Endothelial cell of umbilical vein (primary cell): Measurements from ENCODE around the gene LBX2. TPM values are rescaled to one million over a fixed set of nuclear protein-coding genes. Genes with fewer than 3 reads are reported as not detected.

ENCODE experiments used
- BruUV-seq: library from RNA; stranded (reverse); fragments of 400-500 nt; replicated peaks from 2 replicates; lab custom pipeline; 2021; lab: Mats Ljungman, UMichigan
- CTCF ChIA-PET: fragments of 300-600, 350-600 bp; sonication (Branson Sonifier 250); formaldehyde crosslinking; loops from one replicate; lab custom pipeline; 2021; ENCODE audit warnings: antibody characterized with exemption, inconsistent platforms; lab: Charles Lee
- POLR2A ChIA-PET: fragments of 300-600, 350-600 bp; sonication (Branson Sonifier 250); formaldehyde crosslinking; loops from one replicate; lab custom pipeline; 2021; ENCODE audit warnings: antibody characterized with exemption, inconsistent platforms; lab: Charles Lee
- DNase-seq: peaks from one replicate; pipeline ENCODE4 v3.0.0-alpha.2; 2011; ENCODE audit warnings: low read depth, low spot score
- FAIRE-seq: peaks from 2 replicates; lab custom pipeline; 2011; peaks lifted over from hg19 to GRCh38; lab: Jason Lieb, UNC
- H2AFZ ChIP-seq: 2 replicates; pipeline ENCODE4 v1.6.0; 2012; ENCODE audit warnings: low read depth, low read length, control low read depth, inconsistent platforms
- H3K27ac ChIP-seq: 2 replicates; pipeline ENCODE4 v1.5.1; 2011; ENCODE audit warnings: low read depth, mild to moderate bottlenecking, control low read depth, low read length, moderate library complexity; ENCODE audit not compliant: insufficient read depth
- H3K27me3 ChIP-seq, 2 experiments: 2 replicates each; pipeline versions ENCODE4 v1.6.0 to v1.6.1; 2011; ENCODE audit warnings: low read length in 2 of 2, mixed read lengths in 1 of 2; ENCODE audit not compliant: control insufficient read depth in 2 of 2, insufficient read depth in 2 of 2
- H3K36me3 ChIP-seq, 2 experiments: 2 replicates in 1 of 2; 3 replicates in 1 of 2; pipeline ENCODE4 v1.5.1; 2011; ENCODE audit warnings: low read length in 2 of 2, mild to moderate bottlenecking in 1 of 2, moderate library complexity in 1 of 2; ENCODE audit not compliant: control insufficient read depth in 2 of 2, insufficient read depth in 2 of 2; ENCODE audit errors: extremely low read depth in 1 of 2
- H3K4me1 ChIP-seq: 3 replicates; pipeline ENCODE4 v1.5.1; 2011; ENCODE audit warnings: mild to moderate bottlenecking, low read length; ENCODE audit not compliant: control insufficient read depth, insufficient read depth; ENCODE audit errors: extremely low read depth
- H3K4me2 ChIP-seq: 2 replicates; pipeline ENCODE4 v1.6.1; 2011; ENCODE audit warnings: low read length, control low read depth, mixed read lengths; ENCODE audit not compliant: insufficient read depth
- H3K4me3 ChIP-seq, 3 experiments: fragments of 200-600 bp in 1 of 3; sonication (generic), shearing (Covaris generic) in 1 of 3; replicated peaks in 1 of 3; 2 replicates each; pipeline ENCODE4 v1.5.1; 2011 to 2016; ENCODE audit warnings: control low read depth in 3 of 3, low read length in 3 of 3, mild to moderate bottlenecking in 2 of 3, inconsistent platforms in 1 of 3, low read depth in 1 of 3, moderate library complexity in 1 of 3; ENCODE audit not compliant: insufficient read depth in 1 of 3
- H3K79me2 ChIP-seq: 2 replicates; pipeline ENCODE4 v1.6.0; 2012; ENCODE audit warnings: low read length, inconsistent platforms; ENCODE audit not compliant: control insufficient read depth, insufficient read depth
- H3K9ac ChIP-seq: replicated peaks from 2 replicates; pipeline ENCODE3; 2011; ENCODE audit warnings: low read length, control low read depth; ENCODE audit not compliant: insufficient read depth; ENCODE audit errors: extremely low read depth
- H3K9me1 ChIP-seq: replicated peaks from 3 replicates; pipeline ENCODE4 v1.6.0; 2011; ENCODE audit warnings: mild to moderate bottlenecking, low read length; ENCODE audit not compliant: control insufficient read depth, insufficient read depth; ENCODE audit errors: extremely low read depth
- H3K9me3 ChIP-seq: replicated peaks from 2 replicates; pipeline ENCODE4 v1.5.1; 2012; ENCODE audit warnings: low read length, inconsistent platforms; ENCODE audit not compliant: control insufficient read depth, insufficient read depth
- H4K20me1 ChIP-seq: replicated peaks from 2 replicates; pipeline ENCODE3; 2011; ENCODE audit warnings: mild to moderate bottlenecking, low read length; ENCODE audit not compliant: control insufficient read depth, insufficient read depth; ENCODE audit errors: extremely low read depth
- CTCF ChIP-seq, 2 donors: IDR thresholded peaks; 1 replicate in 1 of 2; 2 replicates in 1 of 2; pipeline ENCODE4 v1.5.1; 2011; ENCODE audit warnings: low read length in 2 of 2, mild to moderate bottlenecking in 2 of 2, moderate library complexity in 2 of 2, control low read depth in 1 of 2, inconsistent platforms in 1 of 2, low read depth in 1 of 2; ENCODE audit not compliant: insufficient read depth in 1 of 2; ENCODE audit errors: extremely low read depth in 1 of 2
- EZH2 ChIP-seq: IDR thresholded peaks from 2 replicates; pipeline ENCODE4 v1.6.1; 2012; ENCODE audit warnings: borderline replicate concordance, low read depth, mild to moderate bottlenecking, moderate library complexity, low read length, inconsistent platforms; ENCODE audit not compliant: severe bottlenecking
- FOS ChIP-seq: IDR thresholded peaks from 2 replicates; pipeline ENCODE4 v1.6.1; 2011; ENCODE audit warnings: mild to moderate bottlenecking, low read length, moderate library complexity, borderline replicate concordance; ENCODE audit not compliant: insufficient read depth
- GATA2 ChIP-seq: IDR thresholded peaks from 2 replicates; pipeline ENCODE4 v1.7.0; 2011; ENCODE audit warnings: low read depth, mild to moderate bottlenecking, moderate library complexity, mixed read lengths, low read length; ENCODE audit not compliant: insufficient read length, insufficient read depth
- JUN ChIP-seq: IDR thresholded peaks from 2 replicates; pipeline ENCODE4 v1.6.1; 2011; ENCODE audit warnings: borderline replicate concordance, low read depth; ENCODE audit not compliant: insufficient read length, insufficient read depth
- MAX ChIP-seq: IDR thresholded peaks from 2 replicates; pipeline ENCODE4 v1.6.1; 2011; ENCODE audit not compliant: insufficient read depth, insufficient read length
- MYC ChIP-seq: IDR thresholded peaks from one replicate; pipeline ENCODE4 v1.6.1; 2011; ENCODE audit warnings: mild to moderate bottlenecking, low read depth, low read length
- POLR2A ChIP-seq: IDR thresholded peaks from 2 replicates; pipeline ENCODE4 v1.6.1; 2012; ENCODE audit warnings: low read depth, mild to moderate bottlenecking, control low read depth, low read length
- POLR2AphosphoS5 ChIP-seq: IDR thresholded peaks from 2 replicates; pipeline ENCODE4 v1.6.1; 2012; ENCODE audit warnings: low read depth, mild to moderate bottlenecking, control low read depth, low read length, moderate library complexity; ENCODE audit not compliant: insufficient read depth
- dilution Hi-C: fragments of 300-500 bp; cut with MboI; formaldehyde crosslinking; loops from one replicate; pipeline ENCODE4 v1.15.0; 2019; ENCODE audit warnings: low sequenced_read_pairs; ENCODE audit not compliant: extremely low pct_ligation_motif_present
- intact Hi-C: fragments of 100-400 bp; cut with micrococcal nuclease; formaldehyde crosslinking; loops from one replicate; pipeline ENCODE4 v1.10.0; 2022
- polyA plus RNA-seq, 4 experiments: library from polyadenylated mRNA; depleted of rRNA in 3 of 4; stranded (reverse) in 3 of 4; unstranded in 1 of 4; fragments of >200 nt; gene quantifications; 2 replicates each; pipeline versions ENCODE4 v1.2.1 to v1.2.3, GENCODE V29; 2011 to 2012; ENCODE audit warnings: missing spikeins in 1 of 4
- total RNA-seq: library from RNA; stranded (reverse); gene quantifications from 2 replicates; pipeline ENCODE4 v1.2.3, GENCODE V29; 2021

Gene LBX2
- total and polyA plus RNA-seq, 2 donors (not counting 3 experiments of a cell fraction or from before 2014, with no cell fraction given): 2.8 to 3.8 TPM

DNA sequence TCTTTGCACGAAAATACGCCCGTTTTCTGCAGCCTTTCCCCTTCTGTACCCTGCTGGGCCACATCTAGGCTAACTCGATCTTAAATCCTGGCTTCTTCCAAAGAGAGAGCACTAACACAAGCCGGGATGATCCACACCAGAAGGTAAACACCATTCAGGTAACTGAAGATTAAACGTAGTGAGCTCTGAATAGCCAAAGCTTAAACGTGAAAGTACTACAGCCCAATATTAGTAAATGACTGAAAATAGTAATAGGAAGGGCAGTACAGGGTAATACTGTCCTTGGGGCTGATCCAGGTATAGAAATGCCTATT lies 26.5 kb downstream of the LBX2 start:
- Histone ChIP-seq H3K79me2 (no peaks in the 10 kb centered on the region), H2AFZ (peak overlapping the region; percentile 87), H3K4me1 (peaks cover 13% of the 10 kb centered on the region), H3K9me3 (no peaks in the 10 kb centered on the region), H3K27me3 (no peaks in the 10 kb centered on the region), H3K9me1 (no peaks in the 10 kb centered on the region), H4K20me1 (no peaks in the 10 kb centered on the region), H3K4me3 (peak overlapping the region; percentile 24 to 84 (median 75)), H3K27ac (peak overlapping the region; percentile 10), H3K9ac (peak overlapping the region; percentile 46), H3K4me2 (peak overlapping the region; percentile 89), H3K36me3 (peaks cover 0 to 7% of the 10 kb centered on the region in 2 experiments)
- ChIA-PET CTCF (interaction anchor here (1.2 to 2.1 kb wide), 2 partner anchors 10 to 31 kb away, joined by 3 to 12 read pairs; partner anchors contain the start of genes CCDC142 and TTC31), POLR2A (interaction anchor here (1.1 kb wide), 1 partner anchor 10 kb away, joined by 3 read pairs; the partner anchor contains the start of genes CCDC142 and TTC31)
- BruUV-seq: TSS peak; percentile 90
- intact Hi-C loops: loop anchor here (1.0 kb wide), 1 partner anchor 9 kb away; the partner anchor contains the start of gene CCDC142
- dilution Hi-C loops: no loop called here
- FAIRE-seq (peak; percentile 4), DNase-seq (no peak)
- TF ChIP-seq MAX (no peak), GATA2 (no peak), POLR2AphosphoS5 (no peak), JUN (no peak), EZH2 (no peak), MYC (no peak), CTCF (IDR thresholded peaks at IDR 0.05; ENCODE audit: extremely low read depth in 1 of 2, insufficient read depth in 1 of 2, low read depth in 1 of 2, low read length in 2 of 2) (no peak), FOS (no peak), POLR2A (no peak)
